HepG2 (cell line): Measurements from ENCODE around the gene EBLN2.

ENCODE experiments used
- MEIS1 ChIP-seq: sonication (generic); formaldehyde crosslinking; IDR thresholded peaks from 2 replicates; pipeline ENCODE4 v1.9.0; 2021; ENCODE audit warnings: mild to moderate bottlenecking, missing genetic modification reagents, moderate library complexity, borderline replicate concordance
- RBAK ChIP-seq: sonication (generic); formaldehyde crosslinking; IDR thresholded peaks from 2 replicates; pipeline ENCODE4 v1.5.1; 2020; ENCODE audit warnings: mild to moderate bottlenecking, missing genetic modification reagents
- SIX4 ChIP-seq: sonication (generic); formaldehyde crosslinking; IDR thresholded peaks from 2 replicates; pipeline ENCODE4 v1.4.0; 2020; ENCODE audit warnings: missing genetic modification reagents
- ZNF670 ChIP-seq: sonication (generic); formaldehyde crosslinking; IDR thresholded peaks from 2 replicates; pipeline ENCODE4 v1.8.0; 2022; ENCODE audit warnings: mild to moderate bottlenecking, missing genetic modification reagents, borderline replicate concordance
- TF ChIP-seq, protein P1 (sequence below): sonication (generic); formaldehyde crosslinking; IDR thresholded peaks from 2 replicates; pipeline ENCODE4 v1.5.0; 2020; ENCODE audit warnings: mild to moderate bottlenecking, missing genetic modification reagents, moderate library complexity
- TF ChIP-seq, protein P2 (sequence below): sonication (generic); formaldehyde crosslinking; IDR thresholded peaks from 2 replicates; pipeline ENCODE4 v1.4.0; 2020; ENCODE audit warnings: missing genetic modification reagents
- TF ChIP-seq, protein P3 (sequence below): sonication (generic); formaldehyde crosslinking; IDR thresholded peaks from 2 replicates; pipeline ENCODE4 v1.4.0; 2020; ENCODE audit warnings: missing genetic modification reagents, borderline replicate concordance

DNA sequence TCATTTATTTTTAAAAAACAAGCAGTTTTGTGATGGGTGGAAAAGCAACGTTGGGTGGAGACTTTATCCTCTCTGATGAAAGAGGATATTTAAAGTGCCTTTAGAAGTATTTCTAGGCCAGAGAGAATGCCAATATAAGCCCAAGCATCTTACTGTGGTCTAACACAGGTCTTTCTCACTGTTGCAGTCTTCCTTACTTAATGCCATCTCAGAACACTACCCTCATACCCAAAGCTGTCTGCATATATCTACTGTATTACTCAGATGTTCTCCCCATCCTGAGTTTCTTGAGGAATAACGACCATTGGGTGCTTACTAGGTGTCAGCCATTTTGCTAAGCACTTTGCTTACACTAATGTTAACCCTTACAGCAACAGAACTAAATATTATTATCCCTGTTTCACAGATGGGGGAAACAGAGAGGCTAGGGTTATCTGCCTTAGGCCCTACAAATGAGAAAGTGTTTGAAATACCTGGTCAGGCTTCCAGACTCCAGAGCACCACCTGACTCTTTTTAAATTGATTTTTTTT, 29.8 kb upstream of the EBLN2 start:
- TF ChIP-seq, protein P1, sequence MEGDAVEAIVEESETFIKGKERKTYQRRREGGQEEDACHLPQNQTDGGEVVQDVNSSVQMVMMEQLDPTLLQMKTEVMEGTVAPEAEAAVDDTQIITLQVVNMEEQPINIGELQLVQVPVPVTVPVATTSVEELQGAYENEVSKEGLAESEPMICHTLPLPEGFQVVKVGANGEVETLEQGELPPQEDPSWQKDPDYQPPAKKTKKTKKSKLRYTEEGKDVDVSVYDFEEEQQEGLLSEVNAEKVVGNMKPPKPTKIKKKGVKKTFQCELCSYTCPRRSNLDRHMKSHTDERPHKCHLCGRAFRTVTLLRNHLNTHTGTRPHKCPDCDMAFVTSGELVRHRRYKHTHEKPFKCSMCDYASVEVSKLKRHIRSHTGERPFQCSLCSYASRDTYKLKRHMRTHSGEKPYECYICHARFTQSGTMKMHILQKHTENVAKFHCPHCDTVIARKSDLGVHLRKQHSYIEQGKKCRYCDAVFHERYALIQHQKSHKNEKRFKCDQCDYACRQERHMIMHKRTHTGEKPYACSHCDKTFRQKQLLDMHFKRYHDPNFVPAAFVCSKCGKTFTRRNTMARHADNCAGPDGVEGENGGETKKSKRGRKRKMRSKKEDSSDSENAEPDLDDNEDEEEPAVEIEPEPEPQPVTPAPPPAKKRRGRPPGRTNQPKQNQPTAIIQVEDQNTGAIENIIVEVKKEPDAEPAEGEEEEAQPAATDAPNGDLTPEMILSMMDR: no peak
- TF ChIP-seq RBAK (no peak), MEIS1 (CRISPR knock-in tag) (no peak), SIX4 (no peak), ZNF670 (CRISPR knock-in tag) (no peak)
- TF ChIP-seq, protein P2, sequence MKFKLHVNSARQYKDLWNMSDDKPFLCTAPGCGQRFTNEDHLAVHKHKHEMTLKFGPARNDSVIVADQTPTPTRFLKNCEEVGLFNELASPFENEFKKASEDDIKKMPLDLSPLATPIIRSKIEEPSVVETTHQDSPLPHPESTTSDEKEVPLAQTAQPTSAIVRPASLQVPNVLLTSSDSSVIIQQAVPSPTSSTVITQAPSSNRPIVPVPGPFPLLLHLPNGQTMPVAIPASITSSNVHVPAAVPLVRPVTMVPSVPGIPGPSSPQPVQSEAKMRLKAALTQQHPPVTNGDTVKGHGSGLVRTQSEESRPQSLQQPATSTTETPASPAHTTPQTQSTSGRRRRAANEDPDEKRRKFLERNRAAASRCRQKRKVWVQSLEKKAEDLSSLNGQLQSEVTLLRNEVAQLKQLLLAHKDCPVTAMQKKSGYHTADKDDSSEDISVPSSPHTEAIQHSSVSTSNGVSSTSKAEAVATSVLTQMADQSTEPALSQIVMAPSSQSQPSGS (CRISPR knock-in tag): no peak
- TF ChIP-seq, protein P3, sequence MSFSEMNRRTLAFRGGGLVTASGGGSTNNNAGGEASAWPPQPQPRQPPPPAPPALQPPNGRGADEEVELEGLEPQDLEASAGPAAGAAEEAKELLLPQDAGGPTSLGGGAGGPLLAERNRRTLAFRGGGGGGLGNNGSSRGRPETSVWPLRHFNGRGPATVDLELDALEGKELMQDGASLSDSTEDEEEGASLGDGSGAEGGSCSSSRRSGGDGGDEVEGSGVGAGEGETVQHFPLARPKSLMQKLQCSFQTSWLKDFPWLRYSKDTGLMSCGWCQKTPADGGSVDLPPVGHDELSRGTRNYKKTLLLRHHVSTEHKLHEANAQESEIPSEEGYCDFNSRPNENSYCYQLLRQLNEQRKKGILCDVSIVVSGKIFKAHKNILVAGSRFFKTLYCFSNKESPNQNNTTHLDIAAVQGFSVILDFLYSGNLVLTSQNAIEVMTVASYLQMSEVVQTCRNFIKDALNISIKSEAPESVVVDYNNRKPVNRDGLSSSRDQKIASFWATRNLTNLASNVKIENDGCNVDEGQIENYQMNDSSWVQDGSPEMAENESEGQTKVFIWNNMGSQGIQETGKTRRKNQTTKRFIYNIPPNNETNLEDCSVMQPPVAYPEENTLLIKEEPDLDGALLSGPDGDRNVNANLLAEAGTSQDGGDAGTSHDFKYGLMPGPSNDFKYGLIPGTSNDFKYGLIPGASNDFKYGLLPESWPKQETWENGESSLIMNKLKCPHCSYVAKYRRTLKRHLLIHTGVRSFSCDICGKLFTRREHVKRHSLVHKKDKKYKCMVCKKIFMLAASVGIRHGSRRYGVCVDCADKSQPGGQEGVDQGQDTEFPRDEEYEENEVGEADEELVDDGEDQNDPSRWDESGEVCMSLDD: no peak
